Peyer's patch (tissue), 4 donors: ENCODE data around the gene CACNA1G.

Experiments used
- CTCF ChIP-seq, 6 experiments: fragments of 450-650 bp in 4 of 6; fragments of 200-600 bp in 2 of 6; sonication (generic) in 1 of 6; IDR thresholded peaks; one replicate each; pipeline ENCODE4 v1.5.1; 2017 to 2019; ENCODE audit warnings: antibody characterized with exemption in 6 of 6, mild to moderate bottlenecking in 3 of 6, moderate library complexity in 1 of 6
- POLR2A ChIP-seq, 2 donors: fragments of 450-650 bp; IDR thresholded peaks; one replicate each; pipeline ENCODE4 v1.5.1; 2017; ENCODE audit warnings: antibody characterized with exemption in 2 of 2, mild to moderate bottlenecking in 2 of 2, moderate library complexity in 2 of 2

GRCh38 chr17:50549256-50549941 is 11.1 kb upstream of the CACNA1G start:
- TF ChIP-seq CTCF (IDR thresholded peaks at IDR 0.05) (no peak), POLR2A (IDR thresholded peaks at IDR 0.05) (no peak)
